Mucosa of rectum (tissue), 2 donors: Measurements from ENCODE around the gene SLC2A14.
"Not testable (repeated sequence)": the region's sequence is repeated elsewhere in the genome, so short reads cannot be mapped to it uniquely, and the experiment has no call there.

ENCODE experiments used
- H3K27ac ChIP-seq, 2 donors: one replicate each; pipeline ENCODE4 v1.7.0; 2013; ENCODE audit warnings: inconsistent platforms in 2 of 2, low read depth in 2 of 2, low read length in 2 of 2
- H3K27me3 ChIP-seq, 2 donors: one replicate each; pipeline ENCODE4 v1.7.0; 2013; ENCODE audit warnings: low read length in 2 of 2; ENCODE audit not compliant: control insufficient read depth in 2 of 2, insufficient read depth in 2 of 2
- H3K36me3 ChIP-seq, 2 donors: one replicate each; pipeline ENCODE4 v1.7.0; 2013; ENCODE audit warnings: low read length in 2 of 2; ENCODE audit not compliant: control insufficient read depth in 2 of 2, insufficient read depth in 2 of 2
- H3K4me1 ChIP-seq, 2 donors: one replicate each; pipeline ENCODE4 v1.7.0; 2013; ENCODE audit warnings: low read length in 2 of 2, mild to moderate bottlenecking in 1 of 2; ENCODE audit not compliant: control insufficient read depth in 2 of 2, insufficient read depth in 2 of 2
- H3K4me3 ChIP-seq, 2 donors: one replicate each; pipeline ENCODE4 v1.7.0; 2013; ENCODE audit warnings: low read length in 2 of 2
- H3K9ac ChIP-seq, 2 donors: one replicate each; pipeline ENCODE4 v1.7.0; 2013; ENCODE audit warnings: low read length in 2 of 2, low read depth in 1 of 2, mild to moderate bottlenecking in 1 of 2
- H3K9me3 ChIP-seq, 2 donors: one replicate each; pipeline ENCODE4 v1.7.0; 2013; ENCODE audit warnings: low read length in 2 of 2; ENCODE audit not compliant: control insufficient read depth in 2 of 2
- donor health status: healthy.
- donor health status: Normal muscosa, but diverticular disease.

Gene SLC2A14

GRCh38 chr12:7905071-7905470 lies 32.4 kb upstream of the SLC2A14 start:
- no peaks in the 10 kb centered on the region for H3K9me3 ChIP-seq

GRCh38 chr12:7902416-7902815 lies 29.7 kb upstream of the SLC2A14 start:
- H3K9me3 ChIP-seq, H3K9ac ChIP-seq, H3K27me3 ChIP-seq, H3K27ac ChIP-seq, H3K4me3 ChIP-seq, H3K36me3 ChIP-seq, H3K4me1 ChIP-seq: not testable (repeated sequence)

More at GRCh38 chr12:7905071-7905470, 32.4 kb upstream of the SLC2A14 start:
- Histone ChIP-seq H3K27me3 (no peaks in the 10 kb centered on the region), H3K27ac (no peak overlapping the region), H3K4me1 (no peaks in the 10 kb centered on the region), H3K36me3 (no peaks in the 10 kb centered on the region), H3K4me3 (no peak overlapping the region), H3K9ac (no peak overlapping the region)

GRCh38 chr12:7899755-7900154 lies 27.0 kb upstream of the SLC2A14 start:
- H3K9ac ChIP-seq: no peak overlapping the region
- no peaks in the 10 kb centered on the region for H3K27me3 ChIP-seq
- no peaks in the 10 kb centered on the region for H3K36me3 ChIP-seq
- no peak overlapping the region for H3K4me3 ChIP-seq
- no peaks in the 10 kb centered on the region for H3K9me3 ChIP-seq
- H3K4me1 ChIP-seq: no peaks in the 10 kb centered on the region
- H3K27ac ChIP-seq: no peak overlapping the region

- not testable (repeated sequence) for H3K4me1 ChIP-seq, H3K4me3 ChIP-seq, H3K9ac ChIP-seq, H3K27ac ChIP-seq, H3K9me3 ChIP-seq, H3K36me3 ChIP-seq, H3K27me3 ChIP-seq
Observed at GRCh38 chr12:7896726-7897125, 24.0 kb upstream of the SLC2A14 start.

GRCh38 chr12:7892186-7892980 lies 19.7 kb upstream of the SLC2A14 start:
- Histone ChIP-seq H3K36me3 (no peaks in the 10 kb centered on the region), H3K27me3 (no peaks in the 10 kb centered on the region), H3K4me1 (no peaks in the 10 kb centered on the region), H3K9me3 (no peaks in the 10 kb centered on the region), H3K27ac (no peak overlapping the region), H3K4me3 (no peak overlapping the region), H3K9ac (no peak overlapping the region)

GRCh38 chr12:7884689-7885088 lies 12.0 kb upstream of the SLC2A14 start:
- H3K4me3 ChIP-seq: no peak overlapping the region
- no peaks in the 10 kb centered on the region for H3K36me3 ChIP-seq
- no peak overlapping the region for H3K27ac ChIP-seq
- no peaks in the 10 kb centered on the region for H3K27me3 ChIP-seq
- no peaks in the 10 kb centered on the region for H3K9me3 ChIP-seq
- no peaks in the 10 kb centered on the region for H3K4me1 ChIP-seq
- H3K9ac ChIP-seq: no peak overlapping the region

GRCh38 chr12:7881736-7882120 lies 9.0 kb upstream of the SLC2A14 start:
- not testable (repeated sequence) for H3K27ac ChIP-seq, H3K36me3 ChIP-seq, H3K9ac ChIP-seq, H3K4me1 ChIP-seq, H3K9me3 ChIP-seq, H3K4me3 ChIP-seq, H3K27me3 ChIP-seq

GRCh38 chr12:7880952-7881735 lies 8.4 kb upstream of the SLC2A14 start:
- not testable (repeated sequence) for H3K27me3 ChIP-seq, H3K36me3 ChIP-seq, H3K9ac ChIP-seq, H3K4me3 ChIP-seq, H3K27ac ChIP-seq, H3K4me1 ChIP-seq, H3K9me3 ChIP-seq

- Histone ChIP-seq H3K9me3 (no peaks in the 10 kb centered on the region), H3K36me3 (no peaks in the 10 kb centered on the region), H3K27ac (no peak overlapping the region), H3K4me1 (no peaks in the 10 kb centered on the region), H3K9ac (no peak overlapping the region), H3K27me3 (no peaks in the 10 kb centered on the region), H3K4me3 (no peak overlapping the region)
Observed at GRCh38 chr12:7879246-7879645, 6.5 kb upstream of the SLC2A14 start.

GRCh38 chr12:7877420-7877819 lies 4.7 kb upstream of the SLC2A14 start:
- no peaks in the 10 kb centered on the region for H3K36me3 ChIP-seq
- no peak overlapping the region for H3K27ac ChIP-seq
- no peaks in the 10 kb centered on the region for H3K4me1 ChIP-seq
- H3K9me3 ChIP-seq: no peaks in the 10 kb centered on the region
- no peak overlapping the region for H3K4me3 ChIP-seq
- H3K27me3 ChIP-seq: peaks cover 0 to 2% of the 10 kb centered on the region in 2 donors
- no peak overlapping the region for H3K9ac ChIP-seq
